Activated T-helper 1 cell treated with anti-CD3 and anti-CD28 coated beads, Interleukin-12 subunit alpha, Interleukin-12 subunit beta, Interleukin-2, Interleukin-4 antibody, amounts not matched to agents 30 ng/mL and 10 ng/mL and 1 ng/mL, durations not matched to agents 14 hours and 24 hours and 36 hours (primary cell): ENCODE measurements around the gene PKD1. TPM values are rescaled to one million over a fixed set of nuclear protein-coding genes. Genes with fewer than 3 reads are reported as not detected.
A peak's percentile ranks its signal among the peaks of the same experiment; 100 is the strongest.
"Not testable (repeated sequence)": the region's sequence is repeated elsewhere in the genome, so short reads cannot be mapped to it uniquely, and the experiment has no call there.

Source experiments
- DNase-seq: peaks from one replicate; pipeline ENCODE4 v3.0.0; 2021; ENCODE audit warnings: low spot score
- H3K27ac Mint-ChIP-seq: one replicate; pipeline ENCODE4 v1.8.0; 2021; ENCODE audit warnings: mild to moderate bottlenecking, mixed read lengths
- H3K27me3 Mint-ChIP-seq: one replicate; pipeline ENCODE4 v1.8.0; 2022; ENCODE audit warnings: mild to moderate bottlenecking, moderate library complexity, mixed read lengths; ENCODE audit not compliant: insufficient read depth
- H3K36me3 Mint-ChIP-seq: one replicate; pipeline ENCODE4 v1.8.0; 2021; ENCODE audit warnings: low read depth, mixed read lengths
- H3K4me1 Mint-ChIP-seq: one replicate; pipeline ENCODE4 v1.8.0; 2021; ENCODE audit warnings: low read depth, mixed read lengths
- H3K4me3 Mint-ChIP-seq: one replicate; pipeline ENCODE4 v1.8.0; 2021; ENCODE audit warnings: mild to moderate bottlenecking, moderate library complexity, mixed read lengths
- H3K9me3 Mint-ChIP-seq: one replicate; pipeline ENCODE4 v1.8.0; 2021; ENCODE audit warnings: mixed read lengths
- intact Hi-C: fragments of 100-400 bp; cut with micrococcal nuclease; formaldehyde crosslinking; loops from one replicate; pipeline ENCODE4 v1.15.1; 2024
- total RNA-seq: library from RNA; stranded (reverse); gene quantifications from 2 replicates; pipeline ENCODE4 v1.2.3, GENCODE V29; 2022

The PKD1 gene
- total RNA-seq, 1 donor from 2014 or later: 92.5 TPM

GRCh38 chr16:2135071-2135470, 627 bp downstream of the PKD1 start:
- H3K4me3 Mint-ChIP-seq: peak overlapping the region; percentile 56
- H3K9me3 Mint-ChIP-seq, H3K36me3 Mint-ChIP-seq, intact Hi-C loops, DNase-seq, H3K27ac Mint-ChIP-seq, H3K27me3 Mint-ChIP-seq: not testable (repeated sequence)
- peaks cover 12% of the 10 kb centered on the region for H3K4me1 Mint-ChIP-seq

GRCh38 chr16:2133797-2134196, 1.9 kb downstream of the PKD1 start:
- DNase-seq, H3K4me3 Mint-ChIP-seq, intact Hi-C loops, H3K27me3 Mint-ChIP-seq, H3K9me3 Mint-ChIP-seq, H3K36me3 Mint-ChIP-seq, H3K4me1 Mint-ChIP-seq, H3K27ac Mint-ChIP-seq: not testable (repeated sequence)

DNA sequence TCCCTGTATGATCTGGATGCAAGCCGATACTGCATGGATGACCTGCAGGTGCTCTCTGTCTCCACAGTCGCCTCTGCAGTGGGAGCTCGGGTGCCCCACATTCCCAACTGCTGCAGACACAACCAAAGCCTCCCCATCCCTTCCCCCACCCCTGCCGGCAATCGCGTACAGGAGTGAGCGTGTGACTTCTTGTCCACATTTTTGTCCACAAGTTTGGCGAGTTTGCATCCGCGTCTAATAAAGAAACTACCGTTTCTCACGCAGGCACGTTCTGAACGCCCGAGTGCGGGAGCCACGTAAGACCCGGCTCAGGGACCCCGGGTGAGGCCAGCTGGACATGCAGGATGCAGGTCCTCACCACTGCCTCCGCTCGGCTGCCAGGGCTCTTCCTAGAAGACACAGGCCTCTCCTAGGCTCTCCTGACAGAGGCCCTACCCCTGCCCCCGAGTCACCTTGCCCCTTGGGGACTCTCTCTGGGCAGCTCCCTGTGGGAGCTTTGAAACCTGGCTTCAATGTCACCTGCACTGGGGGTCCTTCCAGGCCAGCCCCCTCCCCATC, 5.7 kb downstream of the PKD1 start:
- intact Hi-C loops, H3K4me3 Mint-ChIP-seq, H3K36me3 Mint-ChIP-seq, H3K4me1 Mint-ChIP-seq, H3K27me3 Mint-ChIP-seq, H3K9me3 Mint-ChIP-seq, DNase-seq, H3K27ac Mint-ChIP-seq: not testable (repeated sequence)

GRCh38 chr16:2129251-2129650, 6.4 kb downstream of the PKD1 start:
- H3K4me1 Mint-ChIP-seq, intact Hi-C loops, H3K4me3 Mint-ChIP-seq, H3K27me3 Mint-ChIP-seq, H3K9me3 Mint-ChIP-seq, DNase-seq, H3K27ac Mint-ChIP-seq, H3K36me3 Mint-ChIP-seq: not testable (repeated sequence)

DNA sequence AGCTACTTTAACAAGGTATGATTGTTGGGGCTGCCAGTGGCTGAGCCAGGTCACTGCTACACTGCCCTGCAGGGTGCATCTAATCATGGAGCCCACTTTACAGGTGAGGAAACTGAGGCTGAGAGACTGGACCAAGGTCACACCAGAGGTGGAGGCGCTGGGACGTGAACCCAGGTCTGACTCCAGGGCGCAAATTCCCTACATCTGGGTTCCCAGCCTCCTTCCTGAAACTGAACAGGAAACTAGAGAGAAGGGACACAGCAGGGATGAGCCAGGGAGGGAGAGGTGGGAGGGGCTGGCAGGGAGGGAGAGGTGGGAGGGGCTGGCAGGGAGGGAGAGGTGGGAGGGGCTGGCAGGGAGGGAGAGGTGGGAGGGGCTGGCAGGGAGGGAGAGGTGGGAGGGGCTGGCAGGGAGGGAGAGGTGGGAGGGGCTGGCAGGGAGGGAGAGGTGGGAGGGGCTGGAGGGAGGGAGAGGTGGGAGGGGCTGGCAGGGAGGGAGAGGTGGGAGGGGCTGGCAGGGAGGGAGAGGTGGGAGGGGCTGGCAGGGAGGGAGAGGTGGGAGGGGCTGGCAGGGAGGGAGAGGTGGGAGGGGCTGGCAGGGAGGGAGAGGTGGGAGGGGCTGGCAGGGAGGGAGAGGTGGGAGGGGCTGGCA, 7.9 kb downstream of the PKD1 start:
- intact Hi-C loops, H3K27me3 Mint-ChIP-seq, H3K4me1 Mint-ChIP-seq, H3K4me3 Mint-ChIP-seq, H3K9me3 Mint-ChIP-seq, H3K27ac Mint-ChIP-seq, H3K36me3 Mint-ChIP-seq, DNase-seq: not testable (repeated sequence)

GRCh38 chr16:2126928-2127556, 8.7 kb downstream of the PKD1 start:
- H3K4me1 Mint-ChIP-seq, H3K27ac Mint-ChIP-seq, intact Hi-C loops, H3K27me3 Mint-ChIP-seq, DNase-seq, H3K36me3 Mint-ChIP-seq, H3K4me3 Mint-ChIP-seq, H3K9me3 Mint-ChIP-seq: not testable (repeated sequence)

DNA sequence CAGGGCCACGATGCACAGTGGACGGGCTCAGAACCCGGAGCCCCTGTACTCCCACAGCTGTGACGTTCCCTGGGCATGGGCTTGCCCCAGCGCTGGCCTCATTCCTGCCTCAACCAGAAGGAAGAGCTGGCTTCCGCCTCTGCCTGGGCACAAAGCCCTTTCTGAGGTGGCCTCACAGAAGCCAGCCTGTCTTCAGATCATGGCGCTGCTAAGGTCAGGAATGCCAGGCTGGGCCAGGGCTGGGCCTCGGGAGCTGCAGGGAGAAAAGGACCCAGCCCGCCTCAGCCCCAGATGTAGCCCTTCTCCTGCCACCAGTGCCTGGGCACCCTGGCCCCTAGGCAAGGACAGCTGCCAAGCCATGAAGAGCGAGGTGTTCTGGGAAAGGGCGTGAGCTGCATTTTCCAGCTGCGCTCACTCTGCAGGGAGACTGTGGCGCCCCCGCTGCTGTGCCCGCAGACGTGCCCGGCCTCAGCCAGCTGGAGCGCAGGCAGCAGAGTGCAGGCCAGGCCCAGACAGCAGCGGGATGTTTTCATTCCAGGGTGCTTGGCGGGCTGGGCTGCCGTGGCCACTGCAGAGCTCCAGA, 9.4 kb downstream of the PKD1 start:
- H3K36me3 Mint-ChIP-seq, DNase-seq, intact Hi-C loops, H3K4me1 Mint-ChIP-seq, H3K27me3 Mint-ChIP-seq, H3K4me3 Mint-ChIP-seq, H3K27ac Mint-ChIP-seq, H3K9me3 Mint-ChIP-seq: not testable (repeated sequence)

DNA sequence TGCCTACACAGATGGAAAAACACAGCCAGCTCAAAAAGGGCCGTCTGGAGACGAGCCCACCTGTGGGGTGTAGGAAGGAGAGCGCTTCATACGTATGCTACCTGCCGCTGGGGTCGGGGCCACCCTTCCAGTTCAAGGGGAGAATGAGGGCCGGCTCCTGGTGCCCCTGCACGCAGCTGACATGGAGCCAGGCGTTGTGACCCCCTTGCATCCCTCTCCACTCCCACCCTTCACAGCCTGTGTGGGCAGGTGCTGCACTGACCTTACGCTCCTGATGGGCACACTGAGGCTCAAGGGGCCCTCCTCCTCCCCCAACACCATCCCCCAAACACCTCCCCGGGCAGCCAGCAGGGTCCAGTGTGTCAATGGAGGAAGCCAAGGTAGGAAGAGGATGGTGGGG, 10.1 kb downstream of the PKD1 start:
- DNase-seq, intact Hi-C loops, H3K27ac Mint-ChIP-seq, H3K27me3 Mint-ChIP-seq, H3K4me3 Mint-ChIP-seq, H3K4me1 Mint-ChIP-seq, H3K36me3 Mint-ChIP-seq, H3K9me3 Mint-ChIP-seq: not testable (repeated sequence)

DNA sequence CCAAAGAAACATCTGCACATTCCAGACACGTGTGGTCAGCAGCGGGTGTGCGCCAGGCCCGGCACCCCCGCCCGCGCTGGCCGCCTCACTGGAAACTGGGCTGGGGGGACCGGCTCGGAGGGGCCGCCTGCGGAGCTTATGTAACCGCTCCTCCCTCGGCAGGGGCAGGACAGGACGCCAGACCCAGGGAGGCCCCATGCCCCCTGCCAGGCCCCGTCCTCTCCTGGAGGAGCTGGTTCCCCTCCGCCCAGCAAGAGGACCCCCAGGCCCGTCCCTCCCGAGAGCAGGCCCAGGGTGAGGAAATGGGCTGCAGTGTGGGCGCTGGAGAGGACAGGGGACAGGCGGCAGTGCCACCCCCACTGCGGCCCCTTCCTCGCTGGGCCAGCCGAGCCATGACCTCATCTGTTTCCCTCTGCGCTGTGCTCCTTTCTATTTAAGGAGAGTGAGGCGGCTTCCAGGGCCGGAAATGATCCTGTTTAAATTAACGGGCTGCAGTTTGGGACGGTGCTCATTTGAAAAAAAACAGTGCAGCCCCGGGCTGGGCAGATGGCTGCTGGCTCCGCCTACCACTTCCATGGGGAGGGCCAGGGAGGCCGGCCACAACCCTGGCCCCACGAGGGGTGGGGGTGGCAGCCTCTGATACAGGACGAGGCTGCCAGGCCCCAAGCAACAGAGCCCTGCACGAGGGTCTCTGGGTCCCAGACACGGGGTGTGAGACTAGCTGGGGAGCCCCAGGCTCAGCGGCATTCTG, 10.8 kb downstream of the PKD1 start:
- not testable (repeated sequence) for H3K9me3 Mint-ChIP-seq, H3K27ac Mint-ChIP-seq

GRCh38 chr16:2124377-2124693, 11.4 kb downstream of the PKD1 start:
- H3K27me3 Mint-ChIP-seq, H3K27ac Mint-ChIP-seq, H3K4me1 Mint-ChIP-seq, H3K9me3 Mint-ChIP-seq, H3K4me3 Mint-ChIP-seq, H3K36me3 Mint-ChIP-seq, DNase-seq, intact Hi-C loops: not testable (repeated sequence)

More for the DNA sequence above, 10.8 kb downstream of the PKD1 start:
- H3K4me1 Mint-ChIP-seq, H3K27me3 Mint-ChIP-seq, H3K36me3 Mint-ChIP-seq, intact Hi-C loops, H3K4me3 Mint-ChIP-seq, DNase-seq: not testable (repeated sequence)

GRCh38 chr16:2123706-2124376, 11.9 kb downstream of the PKD1 start:
- H3K36me3 Mint-ChIP-seq, H3K9me3 Mint-ChIP-seq, H3K4me1 Mint-ChIP-seq, H3K27ac Mint-ChIP-seq, H3K27me3 Mint-ChIP-seq, DNase-seq, intact Hi-C loops, H3K4me3 Mint-ChIP-seq: not testable (repeated sequence)

DNA sequence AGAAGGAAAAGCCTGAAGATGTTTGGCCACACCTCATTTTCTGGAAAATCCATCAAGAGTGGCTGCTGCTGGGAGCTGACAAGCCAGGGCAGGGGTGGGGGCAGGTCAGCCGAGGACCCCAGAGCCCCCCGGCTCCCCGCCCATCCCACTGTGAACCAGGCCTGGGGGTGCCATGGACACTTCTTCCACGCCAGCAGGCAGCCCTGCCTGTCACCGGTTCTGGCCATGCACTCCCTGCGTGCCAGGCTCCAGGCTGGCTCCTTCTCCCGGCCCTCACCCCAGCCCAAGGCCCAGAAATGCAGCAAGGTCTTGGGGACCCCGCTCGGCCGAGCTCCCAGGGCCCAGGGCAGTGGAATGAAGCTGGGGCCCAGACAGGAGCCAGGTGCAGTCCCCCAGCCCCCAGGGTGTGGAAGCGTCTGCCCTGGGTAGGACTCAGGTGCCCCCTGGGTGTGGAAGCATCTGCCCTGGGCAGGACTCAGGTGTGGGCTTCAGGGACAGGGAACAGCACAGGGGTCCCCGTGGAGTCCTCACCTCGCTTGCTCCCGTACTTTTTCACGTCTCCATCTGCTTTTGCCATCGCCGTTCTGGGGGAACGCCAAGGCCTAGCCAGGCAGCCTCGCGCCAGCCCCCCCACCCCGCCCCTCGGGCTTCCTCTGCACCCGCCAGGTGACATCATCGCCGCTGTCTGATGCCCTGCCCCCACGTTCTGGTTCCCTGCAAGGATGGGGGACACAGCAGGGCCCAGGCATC, 12.6 kb downstream of the PKD1 start:
- H3K27me3 Mint-ChIP-seq, intact Hi-C loops, H3K27ac Mint-ChIP-seq, H3K9me3 Mint-ChIP-seq, H3K4me3 Mint-ChIP-seq, H3K4me1 Mint-ChIP-seq, H3K36me3 Mint-ChIP-seq, DNase-seq: not testable (repeated sequence)
